GM23338 (cell line): ENCODE measurements around the gene SERPINB6. TPM values are rescaled to one million over a fixed set of nuclear protein-coding genes. Genes with fewer than 3 reads are reported as not detected.

ENCODE experiments used
- ATAC-seq: fragments of 200-7000 bp; cut with Tn5 transposase; 3 replicates; pipeline ENCODE4 v1.9.1; 2020
- DNase-seq: peaks from one replicate; pipeline ENCODE4 v3.0.0-alpha.2; 2015; ENCODE audit warnings: low spot score
- H2AFZ ChIP-seq: fragments of 200-600 bp; sonication (generic); 2 replicates; pipeline ENCODE4 v1.8.0; 2016; ENCODE audit warnings: antibody characterized with exemption, mild to moderate bottlenecking, moderate library complexity
- H3F3A ChIP-seq: fragments of 200-600 bp; sonication (generic); replicated peaks from 2 replicates; pipeline ENCODE4 v1.8.0; 2017; ENCODE audit warnings: antibody characterized with exemption, mixed run types, low read depth
- H3K27ac ChIP-seq: fragments of 200-600 bp; sonication (generic); 2 replicates; pipeline ENCODE4 v1.6.1; 2016; ENCODE audit warnings: low read depth
- H3K27me3 ChIP-seq: fragments of 200-600 bp; sonication (generic); 2 replicates; pipeline ENCODE4 v1.8.0; 2016; ENCODE audit warnings: mild to moderate bottlenecking, mixed run types, moderate library complexity; ENCODE audit not compliant: insufficient read depth
- H3K36me3 ChIP-seq: fragments of 200-600 bp; sonication (generic); 2 replicates; pipeline ENCODE4 v1.8.0; 2016; ENCODE audit warnings: mild to moderate bottlenecking; ENCODE audit not compliant: insufficient read depth
- H3K4me1 ChIP-seq: fragments of 200-600 bp; sonication (generic); 2 replicates; pipeline ENCODE4 v1.8.0; 2016; ENCODE audit warnings: mild to moderate bottlenecking, moderate library complexity; ENCODE audit not compliant: insufficient read depth
- H3K4me2 ChIP-seq: fragments of 200-600 bp; sonication (generic); 2 replicates; pipeline ENCODE4 v1.7.1; 2017; ENCODE audit warnings: mixed run types
- H3K4me3 ChIP-seq: fragments of 200-600 bp; sonication (generic); 2 replicates; pipeline ENCODE4 v1.6.1; 2016; ENCODE audit warnings: mixed run types
- H3K79me2 ChIP-seq: fragments of 200-600 bp; sonication (generic); replicated peaks from 2 replicates; pipeline ENCODE4 v1.8.0; 2017; ENCODE audit warnings: mild to moderate bottlenecking; ENCODE audit not compliant: insufficient read depth
- H3K9me2 ChIP-seq: fragments of 200-600 bp; sonication (generic); 2 replicates; pipeline ENCODE4 v1.8.0; 2017; ENCODE audit not compliant: insufficient read depth
- H4K20me1 ChIP-seq: fragments of 200-600 bp; sonication (generic); replicated peaks from 2 replicates; pipeline ENCODE4 v1.8.0; 2017; ENCODE audit warnings: mild to moderate bottlenecking; ENCODE audit not compliant: insufficient read depth
- H3K27ac Mint-ChIP-seq: 2 replicates; pipeline ENCODE4 v1.8.0; 2020; ENCODE audit warnings: inconsistent platforms, mild to moderate bottlenecking, moderate library complexity, mixed read lengths
- H3K27me3 Mint-ChIP-seq: 3 replicates; pipeline ENCODE4 v1.8.0; 2022; ENCODE audit warnings: low read depth, mild to moderate bottlenecking, moderate library complexity, mixed read lengths, inconsistent platforms; ENCODE audit not compliant: insufficient read depth, poor library complexity
- H3K36me3 Mint-ChIP-seq: 3 replicates; pipeline ENCODE4 v1.8.0; 2021; ENCODE audit warnings: low read depth, mild to moderate bottlenecking, inconsistent platforms, moderate library complexity, mixed read lengths
- H3K4me1 Mint-ChIP-seq: 3 replicates; pipeline ENCODE4 v1.8.0; 2020; ENCODE audit warnings: mild to moderate bottlenecking, inconsistent platforms, mixed read lengths
- H3K4me3 Mint-ChIP-seq: 3 replicates; pipeline ENCODE4 v1.8.0; 2021; ENCODE audit warnings: moderate library complexity, mild to moderate bottlenecking, inconsistent platforms, mixed read lengths
- H3K9me3 Mint-ChIP-seq: 3 replicates; pipeline ENCODE4 v1.8.0; 2020; ENCODE audit warnings: moderate library complexity, mild to moderate bottlenecking, inconsistent platforms, mixed read lengths
- CREB1 ChIP-seq: fragments of 250-450 bp; sonication (Bioruptor Pico); IDR thresholded peaks from 2 replicates; pipeline ENCODE4 v1.5.0; 2020; ENCODE audit warnings: low read depth, mild to moderate bottlenecking, moderate library complexity
- CTCF ChIP-seq, 2 experiments: fragments of 200-600 bp in 1 of 2; sonication (generic) in 1 of 2; conservative IDR thresholded peaks; 2 replicates each; pipeline versions ENCODE4 v1.5.1 to v1.6.1; 2016 to 2017; ENCODE audit warnings: antibody characterized with exemption in 2 of 2, low read depth in 2 of 2, mild to moderate bottlenecking in 2 of 2, moderate library complexity in 1 of 2
- ETS1 ChIP-seq: IDR thresholded peaks from 2 replicates; pipeline ENCODE4 v1.6.1; 2016; ENCODE audit warnings: antibody characterized with exemption
- EZH2 ChIP-seq: fragments of 200-600 bp; sonication (generic); IDR thresholded peaks from one replicate; pipeline ENCODE4 v1.8.0; 2017; ENCODE audit warnings: antibody characterized with exemption, mild to moderate bottlenecking, low read depth; ENCODE audit not compliant: unreplicated experiment
- EZH2phosphoT487 ChIP-seq: fragments of 200-600 bp; sonication (generic); IDR thresholded peaks from one replicate; pipeline ENCODE4 v1.8.1; 2018; ENCODE audit warnings: antibody characterized with exemption; ENCODE audit not compliant: unreplicated experiment
- JUNB ChIP-seq: IDR thresholded peaks from one replicate; pipeline ENCODE4 v1.6.1; 2016; ENCODE audit warnings: antibody characterized with exemption; ENCODE audit not compliant: unreplicated experiment
- POLR2AphosphoS5 ChIP-seq: IDR thresholded peaks from 2 replicates; pipeline ENCODE4 v1.6.1; 2016; ENCODE audit warnings: antibody characterized with exemption, low read depth
- REST ChIP-seq: IDR thresholded peaks from one replicate; pipeline ENCODE4 v1.6.1; 2018; ENCODE audit warnings: antibody characterized with exemption; ENCODE audit not compliant: unreplicated experiment
- STAT1 ChIP-seq: IDR thresholded peaks from one replicate; pipeline ENCODE4 v1.6.1; 2016; ENCODE audit warnings: antibody characterized with exemption; ENCODE audit not compliant: unreplicated experiment
- ZNF114 ChIP-seq: fragments of 250-450 bp; sonication (Bioruptor Pico); IDR thresholded peaks from 2 replicates; pipeline ENCODE4 v1.5.0; 2020; ENCODE audit warnings: mild to moderate bottlenecking, moderate library complexity
- ZNF331 ChIP-seq: fragments of 250-450 bp; sonication (Bioruptor Pico); IDR thresholded peaks from 2 replicates; pipeline ENCODE4 v1.5.0; 2020; ENCODE audit warnings: low read depth, mild to moderate bottlenecking, moderate library complexity
- ZNF462 ChIP-seq: fragments of 250-450 bp; sonication (Bioruptor Pico); IDR thresholded peaks from 2 replicates; pipeline ENCODE4 v1.5.0; 2020; ENCODE audit warnings: mild to moderate bottlenecking, moderate library complexity
- polyA plus RNA-seq: library from polyadenylated mRNA; unstranded; fragments of >200 nt; fragmentation: Nextera tagmentation; extraction: Ambion mirVana; gene quantifications from 2 replicates; pipeline ENCODE4 v1.2.1, GENCODE V29; 2016
- total RNA-seq: library from RNA; depleted of rRNA; stranded (reverse); fragments of >200 nt; shearing (Covaris generic); gene quantifications from 2 replicates; pipeline ENCODE4 v1.2.3, GENCODE V29; 2014

Gene SERPINB6
- total and polyA plus RNA-seq, 2 experiments from 2014 or later, result 25.9 to 38.5 TPM

- H3K27me3 Mint-ChIP-seq, result peaks cover 5% of the 10 kb centered on the region
- H3K4me3 Mint-ChIP-seq, result no peak overlapping the region
- 0 out of 2 replicates have a peak, but pooled peaks cover 5% of the 10 kb centered on the region for H3F3A ChIP-seq
- H3K9me2 ChIP-seq, result no peaks in the 10 kb centered on the region
- H3K36me3 ChIP-seq, result no peaks in the 10 kb centered on the region
- peaks cover 9% of the 10 kb centered on the region; the same call in 2 of the 3 replicates for H3K9me3 Mint-ChIP-seq
- H3K79me2 ChIP-seq, result no peaks in the 10 kb centered on the region
- peaks cover 19% of the 10 kb centered on the region for H3K4me1 ChIP-seq
- DNase-seq (no peak), ATAC-seq (no peak)
- no peaks in the 10 kb centered on the region for H3K36me3 Mint-ChIP-seq
- no peak overlapping the region for H3K4me2 ChIP-seq
- no peak overlapping the region for H3K27ac ChIP-seq
- TF ChIP-seq CTCF (conservative IDR thresholded peaks at IDR 0.05; ENCODE audit: low read depth in 2 of 2) (no peak), STAT1 (no peak), EZH2 (no peak), CREB1 (CRISPR knock-in tag) (no peak), REST (no peak), ZNF114 (CRISPR knock-in tag) (no peak), JUNB (no peak), ETS1 (no peak), ZNF331 (CRISPR knock-in tag) (no peak), ZNF462 (no peak), POLR2AphosphoS5 (no peak), EZH2phosphoT487 (no peak)
- no peaks in the 10 kb centered on the region for H3K27me3 ChIP-seq
- no peak overlapping the region for H3K27ac Mint-ChIP-seq
- H3K4me1 Mint-ChIP-seq, result peaks cover 18% of the 10 kb centered on the region
- H2AFZ ChIP-seq, result no peak overlapping the region
- no peaks in the 10 kb centered on the region for H4K20me1 ChIP-seq
- H3K4me3 ChIP-seq, result no peak overlapping the region
Measured at GRCh38 chr6:2940851-2941250, 30.5 kb downstream of the SERPINB6 start.
